Astrocyte (in vitro differentiated cells and primary cell): Measurements from ENCODE around the gene PIP4K2C.

ENCODE experiments used
- CTCF ChIP-seq: IDR thresholded peaks from 2 replicates; pipeline ENCODE4 v1.5.1; 2011; ENCODE audit warnings: low read depth, mild to moderate bottlenecking, inconsistent platforms, low read length, moderate library complexity; ENCODE audit not compliant: insufficient read depth
- EZH2 ChIP-seq: IDR thresholded peaks from 2 replicates; pipeline ENCODE4 v1.6.1; 2012; ENCODE audit warnings: mild to moderate bottlenecking, low read length, inconsistent platforms; ENCODE audit not compliant: insufficient read depth

GRCh38 chr12:57552835-57553313 is 38.1 kb upstream of the PIP4K2C start:
- TF ChIP-seq CTCF (no peak), EZH2 (no peak)
